GM19239 (cell line): ENCODE measurements around the gene MIEF2.
"Not testable (repeated sequence)": the region's sequence is repeated elsewhere in the genome, so short reads cannot be mapped to it uniquely, and the experiment has no call there.

Source experiments
- DNase-seq: peaks from one replicate; pipeline ENCODE4 v3.0.0; 2011; ENCODE audit warnings: low spot score; ENCODE audit not compliant: insufficient read length
- FAIRE-seq: peaks from 2 replicates; lab custom pipeline; 2011; peaks lifted over from hg19 to GRCh38; lab: Jason Lieb, UNC

MIEF2 gene

DNA sequence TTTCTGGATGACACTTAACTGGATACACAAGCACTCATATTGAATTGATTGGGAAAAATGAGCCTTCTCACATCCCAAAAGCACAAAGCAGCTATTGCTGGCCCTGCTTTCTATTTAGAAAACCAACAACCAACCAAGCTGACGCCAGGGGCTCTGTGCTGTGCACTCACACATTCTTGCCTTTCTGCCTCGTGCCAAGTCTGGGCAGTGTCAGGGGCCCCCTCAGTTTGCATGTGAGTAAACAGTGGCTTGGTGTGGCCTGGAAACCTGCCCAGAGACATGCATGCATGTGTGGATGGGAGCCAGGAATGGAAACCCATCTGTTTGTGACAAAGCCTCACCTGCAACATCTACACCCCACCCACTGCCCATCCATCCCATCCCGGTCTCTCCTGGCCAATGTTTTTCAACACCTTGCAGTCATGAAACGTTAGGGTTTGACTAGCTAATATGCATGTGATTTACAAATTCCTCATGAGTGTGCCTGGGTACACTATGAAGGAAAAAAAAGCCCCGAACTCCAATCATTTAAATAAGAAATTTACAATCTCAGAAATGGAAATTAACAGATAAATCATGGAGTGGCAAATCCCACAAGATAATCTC, 20.4 kb downstream of the MIEF2 start:
- DNase-seq, result no peak
- no peak for FAIRE-seq

GRCh38 chr17:18281788-18282187, 21.3 kb downstream of the MIEF2 start:
- DNase-seq, result no peak
- no peak for FAIRE-seq

DNA sequence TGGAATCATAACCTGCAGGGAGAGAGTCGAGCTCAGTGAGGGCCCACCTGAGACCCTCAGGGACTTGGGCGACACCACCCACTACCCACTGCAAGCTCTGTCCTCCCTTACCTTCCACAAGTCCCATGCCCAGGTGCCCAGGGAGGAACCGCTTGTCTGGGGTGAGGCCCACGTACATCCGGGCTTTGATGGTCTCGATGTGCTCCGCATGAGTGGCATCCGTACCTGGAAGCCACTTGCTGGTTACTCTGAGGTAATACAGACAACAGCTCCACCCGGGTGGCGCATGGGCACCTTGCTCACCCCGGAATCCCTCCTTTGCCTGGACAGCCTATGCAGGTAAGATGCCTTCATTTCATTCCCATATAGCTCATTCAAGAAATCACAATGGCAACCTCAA, 24.8 kb downstream of the MIEF2 start:
- FAIRE-seq (no peak), DNase-seq (no peak)

DNA sequence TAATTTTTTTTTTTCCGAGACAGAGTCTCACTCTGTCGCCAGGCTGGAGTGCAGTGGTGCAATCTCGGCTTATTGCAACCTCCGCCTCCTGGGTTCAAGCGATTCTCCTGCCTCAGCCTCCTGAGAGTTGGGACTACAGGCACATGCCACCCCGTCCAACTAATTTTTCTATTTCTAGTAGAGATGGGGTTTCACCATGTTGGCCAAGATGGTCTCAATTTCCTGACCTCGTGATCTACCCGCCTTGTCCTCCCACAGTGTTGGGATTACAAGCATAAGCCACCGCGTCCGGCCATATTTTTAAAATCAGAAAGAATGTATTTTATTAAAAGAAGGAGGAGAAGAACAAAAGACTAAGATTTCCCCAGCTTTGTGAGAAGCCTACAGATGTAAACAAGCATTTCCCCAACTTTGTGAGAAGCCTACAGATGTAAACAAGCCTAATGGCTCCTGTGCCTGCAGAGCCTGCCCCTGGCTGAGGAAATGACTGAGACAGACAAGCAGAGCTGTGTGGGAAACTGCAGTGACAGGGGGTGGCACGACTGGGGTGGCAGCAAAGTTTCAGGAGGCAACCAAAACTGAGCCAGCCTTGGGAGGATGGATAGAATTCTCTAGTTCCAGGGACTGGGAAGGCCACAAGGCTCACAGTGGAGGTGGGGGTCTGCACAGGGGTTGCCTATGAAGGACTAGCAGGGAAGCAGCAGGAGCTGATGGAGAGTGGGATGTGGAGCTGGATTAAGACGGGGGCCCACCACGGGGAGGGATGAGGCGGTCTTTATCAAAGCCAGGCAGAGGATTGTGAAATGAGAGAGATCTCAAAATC, 31.5 kb downstream of the MIEF2 start:
- no peak for DNase-seq
- no peak for FAIRE-seq

DNA sequence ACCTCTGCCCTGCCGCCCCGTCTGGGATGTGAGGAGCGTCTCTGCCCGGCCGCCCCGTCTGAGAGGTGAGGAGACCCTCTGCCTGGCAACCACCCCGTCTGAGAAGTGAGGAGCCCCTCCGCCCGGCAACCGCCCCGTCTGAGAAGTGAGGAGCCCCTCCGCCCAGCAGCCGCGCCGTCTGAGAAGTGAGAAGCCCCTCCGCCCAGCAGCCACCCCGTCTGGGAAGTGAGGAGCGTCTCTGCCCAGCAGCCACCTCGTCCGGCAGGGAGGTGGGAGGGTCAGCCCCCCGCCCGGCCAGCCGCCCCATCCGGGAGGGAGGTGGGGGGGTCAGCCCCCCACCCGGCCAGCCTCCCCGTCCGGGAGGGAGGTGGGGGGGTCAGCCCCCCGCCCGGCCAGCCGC, 37.6 kb downstream of the MIEF2 start:
- DNase-seq, FAIRE-seq: not testable (repeated sequence)

- FAIRE-seq (no peak), DNase-seq (no peak)
Observed at GRCh38 chr17:18300725-18301480, 40.4 kb downstream of the MIEF2 start.

- FAIRE-seq, DNase-seq: not testable (repeated sequence)
Observed at GRCh38 chr17:18303206-18303605, 42.7 kb downstream of the MIEF2 start.

DNA sequence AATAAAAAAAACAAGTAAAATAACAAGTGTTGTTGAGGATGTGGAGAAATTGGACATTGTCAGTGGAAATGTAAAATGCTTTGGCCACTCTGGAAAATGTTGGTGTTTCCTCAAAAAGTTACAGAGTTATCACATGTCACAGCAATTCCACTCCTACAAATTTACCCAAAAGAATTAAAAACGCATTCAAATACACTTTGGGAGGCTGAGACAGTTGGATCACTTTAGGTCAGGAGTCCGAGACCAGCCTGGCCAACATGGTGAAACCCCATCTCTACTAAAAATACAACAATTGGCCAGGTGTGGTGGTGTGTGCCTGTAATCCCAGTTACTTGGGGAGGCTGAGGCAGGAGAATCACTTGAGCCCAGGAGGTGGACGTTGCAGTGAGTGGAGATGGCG, 48.7 kb downstream of the MIEF2 start:
- DNase-seq, result no peak
- FAIRE-seq, result no peak

GRCh38 chr17:18314059-18314730, 53.7 kb downstream of the MIEF2 start:
- no peak for DNase-seq
- peak; percentile 76 for FAIRE-seq

DNA sequence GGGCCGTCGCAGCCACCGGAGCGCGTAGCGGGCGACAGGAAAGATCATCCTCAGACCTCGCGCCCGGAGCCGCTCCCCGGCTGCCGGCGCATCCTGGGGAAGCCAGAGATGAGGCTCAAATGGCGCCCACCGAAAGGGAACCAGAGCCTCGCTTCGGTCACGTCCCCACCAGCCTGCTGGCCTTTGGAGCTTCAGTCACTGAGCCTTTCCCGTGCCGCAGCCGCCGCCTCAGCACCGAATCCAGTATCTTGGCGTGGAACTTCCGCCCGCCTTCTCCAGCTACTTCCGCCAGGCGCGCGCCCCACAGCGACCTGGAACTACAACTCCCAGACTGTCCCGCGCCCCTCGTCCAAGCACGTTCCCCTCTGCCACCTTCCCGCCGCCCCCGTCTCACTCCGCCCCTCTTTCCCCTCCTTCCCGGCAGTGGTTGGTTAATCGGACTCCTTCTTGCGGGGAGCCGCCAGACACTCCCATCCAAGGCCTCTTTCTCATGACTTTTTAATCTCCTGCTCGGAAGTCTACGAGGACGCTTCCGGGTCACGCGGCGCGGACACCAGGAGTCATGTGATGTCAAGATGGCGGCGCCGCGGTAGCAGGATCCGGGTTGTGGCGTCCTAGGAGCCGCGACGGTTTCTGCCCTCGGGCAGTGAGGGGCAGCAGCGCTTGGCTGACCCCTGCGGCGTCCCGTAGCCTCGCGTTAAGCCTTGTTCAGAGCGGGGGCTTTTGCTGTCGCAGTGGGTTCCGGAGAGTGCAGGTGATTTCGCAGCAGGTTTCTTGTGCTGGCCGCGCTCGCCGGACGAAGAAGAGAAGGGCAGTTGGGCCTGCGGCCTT, 54.5 kb downstream of the MIEF2 start, which contains the start of the genes SMCR8 and TOP3A:
TSS of gene SMCR8 (plus strand) at position 563 of the 831 bp plus-strand sequence. CDS start 497 bp downstream, outside the sequence.
TSS of gene TOP3A (minus strand) at position 264 of the 831 bp plus-strand sequence. CDS start at position 48, 216 bp downstream.
- FAIRE-seq (peak; percentile 96), DNase-seq (peak; percentile 82)

GRCh38 chr17:18315562-18315922, 55.1 kb downstream of the MIEF2 start:
- DNase-seq (no peak), FAIRE-seq (no peak)

DNA sequence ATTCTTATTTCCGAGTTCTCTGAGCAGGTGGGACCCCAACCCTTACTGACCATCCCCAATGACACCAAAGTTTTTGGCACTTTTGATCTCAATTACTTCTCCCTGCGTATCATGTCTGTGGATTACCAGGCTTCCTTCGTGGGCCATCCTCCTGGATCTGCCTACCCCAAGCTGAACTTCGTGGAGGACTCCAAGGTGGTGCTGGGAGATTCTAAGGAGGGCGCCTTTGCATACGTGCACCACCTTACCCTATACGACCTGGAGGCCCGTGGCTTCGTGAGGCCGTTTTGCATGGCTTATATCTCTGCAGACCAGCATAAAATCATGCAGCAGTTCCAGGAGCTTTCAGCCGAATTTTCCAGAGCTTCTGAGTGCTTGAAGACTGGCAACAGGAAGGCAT, 55.5 kb downstream of the MIEF2 start:
- FAIRE-seq (no peak), DNase-seq (no peak)
